ENCODE data around the gene CEP170.
"Not testable (repeated sequence)": the region's sequence is repeated elsewhere in the genome, so short reads cannot be mapped to it uniquely, and the experiment has no call there.

The CEP170 gene

DNA sequence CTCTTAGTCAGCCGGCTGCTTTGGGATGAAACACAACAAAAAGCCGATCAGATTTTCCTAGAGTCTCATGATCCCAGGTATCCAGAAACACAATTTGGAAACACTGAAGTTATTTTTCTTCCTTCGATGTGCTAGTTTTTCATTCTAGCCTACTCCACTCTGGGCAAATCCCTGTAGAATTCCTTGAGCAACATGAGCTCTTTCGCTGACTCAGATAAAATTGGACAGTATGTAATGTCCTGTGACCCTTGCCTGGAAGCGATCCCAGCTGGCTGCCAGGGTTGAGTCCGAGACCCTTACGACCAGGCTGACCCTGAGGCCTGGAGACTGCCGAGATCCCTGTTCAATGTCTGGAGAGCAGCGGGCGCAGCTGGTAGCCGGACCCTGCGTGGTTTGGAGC is 147.9 kb downstream of the CEP170 start:
- not testable (repeated sequence) for DNase-seq; H3K4me1 ChIP-seq (ENCODE audit: insufficient read depth, low read length); ATAC-seq (ENCODE audit: insufficient read depth, low read depth); H3K36me3 ChIP-seq (ENCODE audit: insufficient read depth, low read length); H3K4me2 ChIP-seq (ENCODE audit: insufficient read depth, low read length); H3K27ac ChIP-seq (ENCODE audit: low read length); H3K27me3 ChIP-seq (ENCODE audit: insufficient read depth, low read length, poor library complexity); H2AFZ ChIP-seq (ENCODE audit: low read depth, low read length); H4K20me1 ChIP-seq (ENCODE audit: insufficient read depth, low read length); H3K9me3 ChIP-seq (ENCODE audit: insufficient read depth, low read length, severe bottlenecking); H3K4me3 ChIP-seq (ENCODE audit: low read depth in 1 of 2, low read length in 2 of 2); H3K9ac ChIP-seq (ENCODE audit: low read depth, low read length); H3K79me2 ChIP-seq (ENCODE audit: insufficient read depth, low read length)

DNA sequence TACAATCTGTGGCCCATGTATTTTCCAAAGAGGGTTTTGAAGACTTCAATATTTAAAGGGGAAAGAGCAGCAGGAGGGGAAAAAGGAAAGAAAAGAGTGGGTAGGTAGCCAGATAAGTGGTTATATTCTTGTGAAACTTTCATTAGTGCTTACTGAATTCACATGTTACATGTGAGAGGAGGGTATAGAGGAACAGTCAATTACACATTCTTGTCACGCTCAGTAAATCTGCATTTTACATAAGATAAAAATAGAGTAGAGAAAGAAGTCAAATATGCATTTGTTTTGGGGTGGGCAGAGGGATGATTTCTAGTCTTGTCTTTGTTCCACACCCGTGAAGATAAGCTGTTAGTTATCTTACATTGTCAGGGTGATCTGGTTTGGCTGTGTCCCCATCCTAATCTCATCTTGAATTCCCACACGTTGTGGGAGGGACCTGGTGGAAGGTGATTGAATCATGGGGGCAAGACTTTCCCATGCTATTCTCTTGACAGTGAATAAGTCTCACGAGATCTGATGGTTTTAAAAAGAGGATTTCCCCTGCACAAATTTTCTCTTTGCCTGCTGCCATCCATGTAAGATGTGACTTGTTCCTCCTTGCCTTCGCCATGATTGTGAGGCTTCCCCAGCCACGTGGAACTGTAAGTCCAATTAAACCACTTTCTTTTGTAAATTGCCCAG is 149.3 kb downstream of the CEP170 start:
- not testable (repeated sequence) for H3K79me2 ChIP-seq (ENCODE audit: insufficient read depth, low read length); H3K27me3 ChIP-seq (ENCODE audit: insufficient read depth, low read length, poor library complexity); H3K9me3 ChIP-seq (ENCODE audit: insufficient read depth, low read length, severe bottlenecking); ATAC-seq (ENCODE audit: insufficient read depth, low read depth); H3K27ac ChIP-seq (ENCODE audit: low read length); H4K20me1 ChIP-seq (ENCODE audit: insufficient read depth, low read length); H2AFZ ChIP-seq (ENCODE audit: low read depth, low read length); H3K36me3 ChIP-seq (ENCODE audit: insufficient read depth, low read length); H3K4me2 ChIP-seq (ENCODE audit: insufficient read depth, low read length); H3K4me1 ChIP-seq (ENCODE audit: insufficient read depth, low read length); H3K9ac ChIP-seq (ENCODE audit: low read depth, low read length); DNase-seq; H3K4me3 ChIP-seq (ENCODE audit: low read depth in 1 of 2, low read length in 2 of 2)

DNA sequence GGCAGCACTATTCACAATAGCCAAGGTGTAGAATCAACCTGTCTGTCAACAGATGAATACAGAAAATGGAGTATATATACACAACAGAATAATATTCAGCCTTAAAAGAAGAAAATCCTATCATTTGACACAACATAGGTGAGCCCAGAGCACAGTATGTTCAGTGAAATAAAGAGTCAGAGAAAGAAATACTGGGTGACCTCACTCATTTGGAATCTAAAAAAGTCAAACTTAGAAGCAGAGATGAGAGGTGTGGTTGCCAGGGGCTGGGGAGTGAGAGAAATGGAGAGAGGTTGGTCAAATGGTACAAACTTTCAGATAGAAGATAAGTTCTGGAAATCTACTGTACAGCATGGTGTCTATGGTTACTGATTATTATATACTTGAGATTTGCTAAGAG is 150.0 kb downstream of the CEP170 start:
- H4K20me1 ChIP-seq (ENCODE audit: insufficient read depth, low read length); H3K27ac ChIP-seq (ENCODE audit: low read length); H3K4me1 ChIP-seq (ENCODE audit: insufficient read depth, low read length); H3K4me3 ChIP-seq (ENCODE audit: low read depth in 1 of 2, low read length in 2 of 2); H3K4me2 ChIP-seq (ENCODE audit: insufficient read depth, low read length); H3K9me3 ChIP-seq (ENCODE audit: insufficient read depth, low read length, severe bottlenecking); H3K79me2 ChIP-seq (ENCODE audit: insufficient read depth, low read length); H2AFZ ChIP-seq (ENCODE audit: low read depth, low read length); H3K27me3 ChIP-seq (ENCODE audit: insufficient read depth, low read length, poor library complexity); H3K9ac ChIP-seq (ENCODE audit: low read depth, low read length); H3K36me3 ChIP-seq (ENCODE audit: insufficient read depth, low read length); DNase-seq; ATAC-seq (ENCODE audit: insufficient read depth, low read depth): not testable (repeated sequence)

DNA sequence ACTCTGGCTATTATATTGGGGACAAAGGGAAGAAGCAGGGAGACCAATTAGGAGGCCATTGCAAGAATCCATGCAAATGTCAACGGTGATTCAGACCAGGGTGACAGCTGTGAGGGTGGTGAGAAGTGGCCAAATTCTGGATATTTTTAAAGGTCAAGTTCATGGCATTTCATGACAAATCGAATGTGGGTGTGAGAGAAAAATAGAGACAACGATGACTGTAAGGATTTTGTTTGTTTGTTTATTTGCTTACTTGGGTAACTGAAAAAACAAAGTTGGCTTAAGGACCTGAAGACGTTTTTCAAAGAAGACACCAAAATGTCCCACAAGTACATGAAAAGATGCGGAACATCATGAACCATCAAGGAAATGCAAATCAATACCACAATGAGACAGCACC is 150.6 kb downstream of the CEP170 start:
- H4K20me1 ChIP-seq (ENCODE audit: insufficient read depth, low read length); H3K27me3 ChIP-seq (ENCODE audit: insufficient read depth, low read length, poor library complexity); H3K4me3 ChIP-seq (ENCODE audit: low read depth in 1 of 2, low read length in 2 of 2); DNase-seq; ATAC-seq (ENCODE audit: insufficient read depth, low read depth); H2AFZ ChIP-seq (ENCODE audit: low read depth, low read length); H3K4me1 ChIP-seq (ENCODE audit: insufficient read depth, low read length); H3K9me3 ChIP-seq (ENCODE audit: insufficient read depth, low read length, severe bottlenecking); H3K27ac ChIP-seq (ENCODE audit: low read length); H3K4me2 ChIP-seq (ENCODE audit: insufficient read depth, low read length); H3K79me2 ChIP-seq (ENCODE audit: insufficient read depth, low read length); H3K36me3 ChIP-seq (ENCODE audit: insufficient read depth, low read length); H3K9ac ChIP-seq (ENCODE audit: low read depth, low read length): not testable (repeated sequence)

DNA sequence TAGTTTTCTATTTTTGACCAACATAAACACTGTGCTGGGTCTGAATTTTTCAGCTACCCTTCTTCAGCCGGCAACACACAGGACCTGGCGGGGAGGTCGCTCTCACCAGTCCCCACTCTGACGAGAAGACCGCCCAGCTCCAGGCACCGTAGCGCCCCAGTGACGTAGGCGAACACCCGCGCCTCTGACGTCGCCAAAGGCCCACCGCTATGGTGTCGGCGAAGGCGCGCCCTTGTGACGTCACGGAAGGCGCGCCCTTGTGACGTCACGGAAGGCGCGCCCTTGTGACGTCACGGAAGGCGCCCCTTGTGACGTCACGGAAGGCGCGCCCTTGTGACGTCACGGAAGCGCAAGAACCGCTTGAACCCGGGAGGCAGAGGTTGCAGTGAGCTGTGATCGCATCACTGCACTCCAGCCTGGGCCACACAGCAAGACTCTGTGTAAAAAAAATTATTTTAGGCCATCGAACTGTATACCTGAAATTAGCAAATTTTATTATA is 153.5 kb downstream of the CEP170 start:
- H4K20me1 ChIP-seq (ENCODE audit: insufficient read depth, low read length); H3K4me1 ChIP-seq (ENCODE audit: insufficient read depth, low read length); H3K4me3 ChIP-seq (ENCODE audit: low read depth in 1 of 2, low read length in 2 of 2); H3K79me2 ChIP-seq (ENCODE audit: insufficient read depth, low read length); H3K9me3 ChIP-seq (ENCODE audit: insufficient read depth, low read length, severe bottlenecking); H3K36me3 ChIP-seq (ENCODE audit: insufficient read depth, low read length); H3K9ac ChIP-seq (ENCODE audit: low read depth, low read length); DNase-seq; H3K4me2 ChIP-seq (ENCODE audit: insufficient read depth, low read length); H3K27me3 ChIP-seq (ENCODE audit: insufficient read depth, low read length, poor library complexity); ATAC-seq (ENCODE audit: insufficient read depth, low read depth); H2AFZ ChIP-seq (ENCODE audit: low read depth, low read length); H3K27ac ChIP-seq (ENCODE audit: low read length): not testable (repeated sequence)

DNA sequence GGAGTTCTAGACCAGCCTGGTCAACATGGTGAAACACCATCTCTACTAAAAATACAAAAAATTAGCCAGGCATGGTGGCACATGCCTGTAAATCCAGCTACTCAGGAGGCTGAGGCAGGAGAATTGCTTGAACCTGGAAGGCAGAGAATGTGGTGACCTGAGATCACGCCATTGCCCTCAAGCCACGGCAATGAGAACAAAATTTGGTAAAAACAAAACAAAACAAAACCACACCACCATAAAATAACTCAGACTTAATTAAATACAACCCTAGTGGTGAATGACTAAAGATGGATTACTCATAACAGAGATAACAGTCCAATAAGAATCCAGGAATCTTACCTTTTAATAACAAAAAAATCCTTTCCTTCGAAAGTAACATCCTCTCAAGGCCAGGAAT is 167.7 kb downstream of the CEP170 start:
- not testable (repeated sequence) for ATAC-seq (ENCODE audit: insufficient read depth, low read depth); H4K20me1 ChIP-seq (ENCODE audit: insufficient read depth, low read length)

More for the DNA sequence above, 167.7 kb downstream of the CEP170 start:
- H3K4me3 ChIP-seq (ENCODE audit: low read depth in 1 of 2, low read length in 2 of 2); H3K27me3 ChIP-seq (ENCODE audit: insufficient read depth, low read length, poor library complexity); H3K36me3 ChIP-seq (ENCODE audit: insufficient read depth, low read length); H3K4me2 ChIP-seq (ENCODE audit: insufficient read depth, low read length); H3K4me1 ChIP-seq (ENCODE audit: insufficient read depth, low read length); H3K27ac ChIP-seq (ENCODE audit: low read length); DNase-seq; H3K9me3 ChIP-seq (ENCODE audit: insufficient read depth, low read length, severe bottlenecking); H3K9ac ChIP-seq (ENCODE audit: low read depth, low read length); H2AFZ ChIP-seq (ENCODE audit: low read depth, low read length); H3K79me2 ChIP-seq (ENCODE audit: insufficient read depth, low read length): not testable (repeated sequence)
